Measurements from ENCODE around the gene SLC16A7.

The SLC16A7 gene

DNA sequence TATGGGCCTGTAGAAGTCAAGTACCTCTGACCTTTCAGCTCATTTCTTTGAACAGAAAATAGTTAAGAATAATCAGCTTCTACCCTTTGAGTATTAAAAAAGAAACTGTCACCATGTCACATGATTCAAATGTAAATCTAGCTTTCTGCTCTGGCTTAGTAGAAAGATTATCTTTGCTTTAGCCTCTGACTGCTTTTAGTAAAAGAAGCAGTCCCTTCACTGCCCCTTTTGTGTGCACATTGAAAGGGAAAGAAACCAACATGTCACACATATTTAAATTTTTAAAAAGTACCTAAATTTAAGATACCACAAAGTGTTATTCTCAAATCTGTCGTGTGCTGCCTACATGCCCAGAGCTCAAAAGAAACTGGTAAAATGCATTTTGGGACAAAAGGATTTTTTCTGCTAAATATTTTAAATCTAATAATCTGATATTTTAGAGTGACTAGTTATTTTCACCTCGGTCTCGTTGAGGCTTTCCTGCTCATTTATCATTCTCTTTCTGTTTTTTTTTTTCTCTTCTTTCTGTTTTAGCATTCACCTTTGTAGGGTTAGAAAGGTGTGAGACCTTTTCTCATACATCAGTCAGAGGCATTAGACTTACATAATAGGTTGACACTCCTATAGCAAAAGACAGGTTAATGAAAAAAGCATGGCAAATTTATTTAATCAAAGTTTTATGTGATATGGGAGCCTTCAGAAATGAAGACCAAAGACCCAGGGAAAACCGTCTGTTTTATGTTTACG is 41.3 kb downstream of the SLC16A7 start:
- no peak for TF ChIP-seq GATA1 (IDR thresholded peaks at IDR 0.05; ENCODE audit: low read depth, low read length)
- TF ChIP-seq POLR2A (IDR thresholded peaks at IDR 0.05; ENCODE audit: low read length): no peak
- no peak for DNase-seq

DNA sequence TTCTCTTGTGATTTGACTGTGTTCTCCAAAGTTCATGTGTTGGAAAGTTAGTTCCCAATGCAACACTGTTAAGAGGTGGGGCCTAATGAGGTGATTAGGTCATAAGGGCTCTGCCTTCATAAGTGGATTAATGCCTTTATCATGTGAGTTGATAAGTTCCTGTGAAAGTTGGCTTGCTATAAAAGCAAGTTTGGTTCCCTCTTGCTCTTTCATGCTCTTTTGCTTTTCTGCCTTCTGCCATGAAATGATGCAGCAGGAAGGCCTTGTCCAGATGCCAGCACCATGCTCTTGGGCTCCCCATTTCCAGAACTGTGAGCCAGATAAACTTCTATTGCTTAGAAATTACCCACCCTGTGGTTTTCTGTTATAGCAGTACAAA is 41.9 kb downstream of the SLC16A7 start:
- peak; percentile 3 to 4 for DNase-seq

DNA sequence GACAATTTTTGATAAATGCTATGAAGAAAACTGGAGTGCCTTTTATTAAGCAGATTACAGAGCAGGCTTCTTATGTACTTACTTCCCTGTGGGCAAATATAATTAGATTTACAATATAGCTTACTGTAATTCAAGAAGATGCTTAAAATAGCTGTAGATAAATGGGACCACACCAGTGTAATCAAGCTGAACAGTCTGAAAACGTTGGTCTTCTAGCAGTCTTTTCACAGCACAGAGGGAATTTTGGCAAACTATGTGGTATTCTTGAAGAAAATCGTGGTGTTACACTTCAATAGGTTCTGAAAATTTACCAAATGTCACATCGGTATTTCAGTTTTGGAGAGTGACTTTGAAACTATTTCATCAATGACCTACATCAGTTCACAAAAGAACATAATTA is 47.7 kb downstream of the SLC16A7 start:
- DNase-seq: no peak
- TF ChIP-seq GATA1 (IDR thresholded peaks at IDR 0.05; ENCODE audit: low read depth, low read length) (no peak), POLR2A (IDR thresholded peaks at IDR 0.05; ENCODE audit: low read length) (no peak)

More for the DNA sequence above, 41.9 kb downstream of the SLC16A7 start:
- no peak for TF ChIP-seq POLR2A (IDR thresholded peaks at IDR 0.05; ENCODE audit: low read length)
- no peak for TF ChIP-seq GATA1 (IDR thresholded peaks at IDR 0.05; ENCODE audit: low read depth, low read length)

- peak in 1 of 2 experiments; percentile 14 for DNase-seq
- TF ChIP-seq GATA1 (IDR thresholded peaks at IDR 0.05; ENCODE audit: low read depth, low read length): no peak
- no peak for TF ChIP-seq POLR2A (IDR thresholded peaks at IDR 0.05; ENCODE audit: low read length)
These were observed 49.4 kb downstream of the SLC16A7 start for GRCh38 chr12:59645242-59645641.

DNA sequence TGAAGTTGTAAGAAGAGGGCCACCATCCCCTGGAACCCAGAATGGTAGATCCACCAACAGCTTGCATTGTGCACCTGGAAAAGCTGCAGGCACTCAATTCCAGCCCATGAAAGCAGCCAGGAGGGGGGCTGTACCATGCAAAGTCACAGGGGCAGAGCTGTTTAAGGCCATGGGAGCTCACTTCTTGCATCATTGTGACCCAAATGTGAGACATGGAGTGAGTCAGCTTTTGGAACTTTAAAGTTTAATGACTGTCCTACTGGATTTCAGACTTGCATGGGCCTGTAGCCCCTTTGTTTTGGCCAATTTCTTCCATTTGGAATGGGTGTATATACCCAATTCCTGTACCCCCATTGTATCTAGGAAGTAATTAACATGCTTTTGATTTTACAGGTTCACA is 50.8 kb downstream of the SLC16A7 start:
- TF ChIP-seq POLR2A (IDR thresholded peaks at IDR 0.05; ENCODE audit: low read length): no peak
- no peak for TF ChIP-seq GATA1 (IDR thresholded peaks at IDR 0.05; ENCODE audit: low read depth, low read length)
- no peak for DNase-seq

DNA sequence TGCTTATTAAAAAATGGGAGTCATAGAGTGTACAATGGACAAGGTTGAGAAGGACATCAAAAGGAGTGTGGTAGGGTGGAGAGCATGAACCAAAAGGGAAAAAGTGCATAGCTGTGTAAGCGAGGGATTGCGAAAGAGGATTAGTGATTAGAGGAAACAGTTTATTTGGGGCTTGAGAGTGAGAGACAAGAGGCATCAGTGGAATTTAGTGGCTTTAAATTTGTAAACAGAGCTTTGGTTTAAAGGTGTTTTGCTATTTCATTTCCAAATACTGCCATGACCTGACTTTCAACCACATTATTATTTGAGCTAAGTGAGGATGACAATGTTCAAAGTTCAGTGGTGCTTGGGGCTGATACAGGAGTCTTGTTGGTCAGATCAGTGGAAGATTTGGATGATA is 53.4 kb downstream of the SLC16A7 start:
- TF ChIP-seq GATA1 (IDR thresholded peaks at IDR 0.05; ENCODE audit: low read depth, low read length): no peak
- no peak for TF ChIP-seq POLR2A (IDR thresholded peaks at IDR 0.05; ENCODE audit: low read length)
- DNase-seq: no peak

GRCh38 chr12:59650588-59651228 is 54.9 kb downstream of the SLC16A7 start:
- TF ChIP-seq POLR2A (IDR thresholded peaks at IDR 0.05; ENCODE audit: low read length): no peak
- TF ChIP-seq GATA1 (IDR thresholded peaks at IDR 0.05; ENCODE audit: low read depth, low read length): no peak
- no peak for DNase-seq

GRCh38 chr12:59651229-59651920 is 55.5 kb downstream of the SLC16A7 start:
- DNase-seq: no peak
- TF ChIP-seq POLR2A (IDR thresholded peaks at IDR 0.05; ENCODE audit: low read length) (no peak), GATA1 (IDR thresholded peaks at IDR 0.05; ENCODE audit: low read depth, low read length) (no peak)

- no peak for DNase-seq
- no peak for TF ChIP-seq GATA1 (IDR thresholded peaks at IDR 0.05; ENCODE audit: low read depth, low read length)
- no peak for TF ChIP-seq POLR2A (IDR thresholded peaks at IDR 0.05; ENCODE audit: low read length)
These were observed 56.3 kb downstream of the SLC16A7 start for GRCh38 chr12:59652130-59652529.

- TF ChIP-seq POLR2A (IDR thresholded peaks at IDR 0.05; ENCODE audit: low read length) (no peak), GATA1 (IDR thresholded peaks at IDR 0.05; ENCODE audit: low read depth, low read length) (no peak)
- no peak for DNase-seq
These were observed 58.2 kb downstream of the SLC16A7 start for GRCh38 chr12:59654061-59654460.

DNA sequence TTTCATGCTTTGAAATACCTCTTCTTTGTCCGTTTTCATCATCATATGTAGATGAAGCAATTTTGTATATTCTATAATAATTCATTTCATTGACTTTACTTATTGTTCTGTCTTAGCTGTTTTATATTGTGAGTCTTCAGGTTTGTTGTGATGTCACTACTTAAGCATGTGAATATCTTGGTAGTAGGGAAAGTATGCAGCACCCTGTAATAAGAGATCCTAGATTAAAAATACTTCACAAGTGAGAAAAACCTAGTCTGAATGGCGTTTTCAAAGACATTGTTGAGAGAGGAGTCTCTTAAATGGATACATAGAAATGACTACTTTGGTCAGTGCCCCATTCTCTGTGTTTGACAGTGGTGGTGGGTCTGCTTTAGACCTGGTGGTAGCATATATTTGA is 61.4 kb downstream of the SLC16A7 start:
- no peak for TF ChIP-seq POLR2A (IDR thresholded peaks at IDR 0.05; ENCODE audit: low read length)
- TF ChIP-seq GATA1 (IDR thresholded peaks at IDR 0.05; ENCODE audit: low read depth, low read length): no peak
- no peak for DNase-seq

DNA sequence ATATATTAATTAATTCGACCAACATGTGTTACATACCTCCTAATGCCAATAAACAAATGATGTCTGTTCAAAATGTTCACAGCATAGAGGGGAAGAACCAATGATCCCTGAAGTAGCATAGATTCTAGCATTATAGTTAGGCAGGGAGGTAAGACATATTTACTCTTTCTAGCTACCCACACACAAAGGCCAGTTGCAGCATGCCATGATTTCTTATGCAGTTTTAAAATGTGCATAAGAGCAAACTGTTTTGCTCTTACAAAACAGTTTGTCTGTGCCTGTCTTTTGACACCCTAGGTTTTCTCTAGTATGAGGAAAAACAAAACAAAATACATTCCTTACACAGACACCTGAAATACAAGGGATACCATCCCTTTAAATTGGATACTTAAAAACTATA is 61.9 kb downstream of the SLC16A7 start:
- DNase-seq: no peak
- TF ChIP-seq GATA1 (IDR thresholded peaks at IDR 0.05; ENCODE audit: low read depth, low read length) (no peak), POLR2A (IDR thresholded peaks at IDR 0.05; ENCODE audit: low read length) (no peak)

DNA sequence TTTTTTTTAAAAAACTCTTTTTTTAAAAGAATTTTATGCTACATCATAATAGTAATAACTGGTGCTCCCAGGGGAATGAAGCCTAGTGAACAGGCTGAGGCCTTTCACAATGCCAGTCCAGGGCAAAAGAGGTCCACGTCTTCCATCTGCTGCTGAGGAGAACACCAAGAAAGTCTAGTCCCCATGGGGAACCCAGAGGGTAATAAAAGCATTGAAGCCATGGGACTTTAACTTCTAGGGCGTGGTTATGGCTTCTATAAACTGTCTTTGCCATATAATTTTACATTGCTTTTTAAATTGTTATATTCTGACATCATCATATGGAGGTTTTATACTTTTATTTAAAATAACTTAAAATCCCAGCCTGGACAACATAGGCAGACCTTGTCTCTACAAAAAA is 64.3 kb downstream of the SLC16A7 start:
- TF ChIP-seq GATA1 (IDR thresholded peaks at IDR 0.05; ENCODE audit: low read depth, low read length) (no peak), POLR2A (IDR thresholded peaks at IDR 0.05; ENCODE audit: low read length) (no peak)
- no peak for DNase-seq

DNA sequence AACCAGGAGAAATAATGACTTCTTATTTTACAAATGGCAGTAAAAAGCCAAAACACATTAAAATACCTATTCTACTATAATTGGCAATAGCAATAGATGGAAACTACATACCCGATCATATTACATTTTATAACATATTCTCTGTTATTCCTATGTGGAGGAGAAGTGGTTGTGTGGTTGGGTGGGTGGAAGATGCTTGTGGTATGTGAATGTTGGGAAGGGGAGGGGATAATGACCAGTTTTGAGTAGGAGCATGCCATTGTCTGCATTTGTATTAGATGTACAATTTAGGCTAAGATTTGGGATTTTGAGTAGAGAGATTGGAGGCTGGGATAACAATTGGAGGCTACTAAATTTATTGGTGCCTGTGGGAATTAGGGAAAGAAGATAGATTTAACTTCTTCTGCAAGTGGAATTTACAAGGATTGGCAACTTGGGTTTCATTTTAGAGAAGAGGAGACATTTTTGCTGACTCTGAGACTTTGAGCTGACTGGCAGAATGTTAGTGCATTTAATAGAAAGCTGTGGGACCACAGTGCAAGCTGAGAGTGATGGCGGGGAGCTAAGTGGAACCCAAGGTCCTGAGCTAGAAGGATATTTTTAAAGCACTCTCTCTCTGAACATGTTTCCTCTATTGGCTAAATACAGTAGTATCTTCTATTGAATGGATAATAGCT is 65.2 kb downstream of the SLC16A7 start:
- DNase-seq: no peak
- TF ChIP-seq GATA1 (IDR thresholded peaks at IDR 0.05; ENCODE audit: low read depth, low read length) (no peak), POLR2A (IDR thresholded peaks at IDR 0.05; ENCODE audit: low read length) (no peak)

Data from erythroblast (primary cell).